Activated T-cell treated with anti-CD3 and anti-CD28 coated beads, Interleukin-2, amount 50 U/mL, for 24 hours (primary cell): ENCODE results near the gene ZNF217.
"Not testable (repeated sequence)": the region's sequence is repeated elsewhere in the genome, so short reads cannot be mapped to it uniquely, and the experiment has no call there.

ENCODE experiments used
- DNase-seq: peaks from one replicate; pipeline ENCODE4 v3.0.0-alpha.2; 2020
- H3K27ac Mint-ChIP-seq: 2 replicates; pipeline ENCODE4 v1.8.0; 2020; ENCODE audit warnings: mild to moderate bottlenecking, mixed read lengths
- H3K27me3 Mint-ChIP-seq: 2 replicates; pipeline ENCODE4 v1.8.0; 2020; ENCODE audit warnings: mixed read lengths
- H3K36me3 Mint-ChIP-seq: 2 replicates; pipeline ENCODE4 v1.8.0; 2020; ENCODE audit warnings: low read depth, mixed read lengths
- H3K4me1 Mint-ChIP-seq: 2 replicates; pipeline ENCODE4 v1.8.0; 2020; ENCODE audit warnings: low read depth, mixed read lengths
- H3K4me3 Mint-ChIP-seq: 2 replicates; pipeline ENCODE4 v1.8.0; 2020; ENCODE audit warnings: mild to moderate bottlenecking, moderate library complexity, mixed read lengths
- H3K9me3 Mint-ChIP-seq: 2 replicates; pipeline ENCODE4 v1.8.0; 2020; ENCODE audit warnings: mixed read lengths

Gene ZNF217

GRCh38 chr20:53626584-53626983 lies 32.9 kb upstream of the ZNF217 start:
- H3K9me3 Mint-ChIP-seq: no peaks in the 10 kb centered on the region
- no peaks in the 10 kb centered on the region for H3K36me3 Mint-ChIP-seq
- no peak overlapping the region for H3K27ac Mint-ChIP-seq
- no peaks in the 10 kb centered on the region for H3K27me3 Mint-ChIP-seq
- H3K4me1 Mint-ChIP-seq: peaks cover 33% of the 10 kb centered on the region
- DNase-seq: no peak
- H3K4me3 Mint-ChIP-seq: no peak overlapping the region

GRCh38 chr20:53625311-53626129 lies 31.9 kb upstream of the ZNF217 start:
- no peaks in the 10 kb centered on the region for H3K27me3 Mint-ChIP-seq
- H3K27ac Mint-ChIP-seq: no peak overlapping the region
- no peaks in the 10 kb centered on the region for H3K36me3 Mint-ChIP-seq
- DNase-seq: no peak
- H3K4me3 Mint-ChIP-seq: no peak overlapping the region
- no peaks in the 10 kb centered on the region for H3K9me3 Mint-ChIP-seq
- peaks cover 39% of the 10 kb centered on the region for H3K4me1 Mint-ChIP-seq

DNA sequence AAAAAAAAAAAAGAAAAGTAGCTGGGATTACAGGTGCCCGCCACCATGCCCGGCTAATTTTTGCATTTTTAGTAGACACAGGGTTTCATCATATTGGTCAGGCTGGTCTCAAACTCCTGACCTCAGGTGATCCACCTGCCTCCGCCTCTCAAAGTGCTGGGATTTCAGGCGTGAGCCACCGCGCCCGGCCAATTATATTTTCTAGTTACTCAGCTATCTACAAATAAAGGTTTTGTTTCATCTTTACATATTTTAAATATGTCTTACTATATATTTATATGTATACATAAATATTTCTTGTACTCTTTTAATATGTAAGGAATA lies 31.2 kb upstream of the ZNF217 start:
- H3K9me3 Mint-ChIP-seq, H3K27me3 Mint-ChIP-seq, H3K36me3 Mint-ChIP-seq, H3K27ac Mint-ChIP-seq, H3K4me3 Mint-ChIP-seq, DNase-seq: not testable (repeated sequence)
- peaks cover 39% of the 10 kb centered on the region for H3K4me1 Mint-ChIP-seq

- DNase-seq: peak; percentile 60
- Mint-ChIP-seq H3K27me3 (no peaks in the 10 kb centered on the region), H3K4me3 (peak overlapping the region; percentile 77), H3K9me3 (no peaks in the 10 kb centered on the region), H3K4me1 (peaks cover 43% of the 10 kb centered on the region), H3K27ac (peak overlapping the region; percentile 96), H3K36me3 (no peaks in the 10 kb centered on the region)
Observed at GRCh38 chr20:53623454-53624211, 30.0 kb upstream of the ZNF217 start.

GRCh38 chr20:53623134-53623453 lies 29.5 kb upstream of the ZNF217 start:
- H3K9me3 Mint-ChIP-seq: no peaks in the 10 kb centered on the region
- no peaks in the 10 kb centered on the region for H3K36me3 Mint-ChIP-seq
- no peaks in the 10 kb centered on the region for H3K27me3 Mint-ChIP-seq
- DNase-seq: no peak
- H3K4me3 Mint-ChIP-seq: peak overlapping the region; percentile 77
- H3K27ac Mint-ChIP-seq: peak overlapping the region; percentile 96
- H3K4me1 Mint-ChIP-seq: peaks cover 43% of the 10 kb centered on the region

DNA sequence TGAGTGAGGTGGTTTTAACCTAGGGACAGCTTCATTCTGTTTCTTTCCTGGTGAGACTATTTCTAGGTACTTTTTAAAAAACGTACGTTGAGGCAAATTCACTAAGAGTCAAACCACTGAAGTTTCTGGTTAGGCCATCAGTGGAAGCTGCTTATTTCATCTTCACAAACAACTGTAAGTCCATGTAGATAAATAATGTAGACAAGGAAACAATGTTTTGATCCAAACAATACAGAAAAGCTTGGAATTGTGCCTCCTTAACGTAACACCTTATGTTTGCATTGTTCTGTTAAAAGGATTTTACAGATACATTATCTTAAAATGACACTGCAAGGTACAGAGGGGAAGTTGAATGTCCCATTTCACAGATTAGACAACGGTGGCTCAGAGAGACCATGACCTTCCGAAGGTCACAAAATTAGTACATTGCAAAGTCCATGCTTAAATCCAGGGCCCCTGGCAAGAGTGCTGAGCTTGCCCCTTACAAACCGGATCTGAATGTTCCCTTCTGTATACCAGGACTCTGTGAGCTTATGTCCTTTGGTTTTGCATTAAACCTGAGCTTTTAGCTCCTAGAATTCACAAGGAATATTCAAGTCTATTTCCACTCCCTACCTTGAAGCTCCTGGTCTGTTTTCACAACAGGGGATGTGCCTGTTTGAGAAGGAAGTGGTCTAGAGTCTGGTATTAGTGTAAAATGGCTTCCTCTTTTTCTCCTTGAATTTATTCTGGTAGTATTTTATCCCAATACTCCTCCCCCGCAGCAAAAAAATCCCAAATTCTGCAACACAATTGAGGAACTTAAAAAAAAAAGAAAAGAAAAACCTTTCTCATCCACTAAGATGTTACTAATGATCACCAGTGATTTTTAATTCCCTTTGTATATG lies 28.9 kb upstream of the ZNF217 start:
- Mint-ChIP-seq H3K36me3 (no peaks in the 10 kb centered on the region), H3K9me3 (no peaks in the 10 kb centered on the region), H3K27ac (peak overlapping the region; percentile 96), H3K4me3 (peak overlapping the region; percentile 77), H3K27me3 (no peaks in the 10 kb centered on the region), H3K4me1 (peaks cover 41% of the 10 kb centered on the region)
- DNase-seq: peak; percentile 27

- peaks cover 41% of the 10 kb centered on the region for H3K4me1 Mint-ChIP-seq
- no peaks in the 10 kb centered on the region for H3K9me3 Mint-ChIP-seq
- H3K36me3 Mint-ChIP-seq: no peaks in the 10 kb centered on the region
- H3K4me3 Mint-ChIP-seq: no peak overlapping the region
- H3K27ac Mint-ChIP-seq: peak overlapping the region; percentile 96
- DNase-seq: peak; percentile 51
- no peaks in the 10 kb centered on the region for H3K27me3 Mint-ChIP-seq
Observed at GRCh38 chr20:53621482-53622246, 28.0 kb upstream of the ZNF217 start.

DNA sequence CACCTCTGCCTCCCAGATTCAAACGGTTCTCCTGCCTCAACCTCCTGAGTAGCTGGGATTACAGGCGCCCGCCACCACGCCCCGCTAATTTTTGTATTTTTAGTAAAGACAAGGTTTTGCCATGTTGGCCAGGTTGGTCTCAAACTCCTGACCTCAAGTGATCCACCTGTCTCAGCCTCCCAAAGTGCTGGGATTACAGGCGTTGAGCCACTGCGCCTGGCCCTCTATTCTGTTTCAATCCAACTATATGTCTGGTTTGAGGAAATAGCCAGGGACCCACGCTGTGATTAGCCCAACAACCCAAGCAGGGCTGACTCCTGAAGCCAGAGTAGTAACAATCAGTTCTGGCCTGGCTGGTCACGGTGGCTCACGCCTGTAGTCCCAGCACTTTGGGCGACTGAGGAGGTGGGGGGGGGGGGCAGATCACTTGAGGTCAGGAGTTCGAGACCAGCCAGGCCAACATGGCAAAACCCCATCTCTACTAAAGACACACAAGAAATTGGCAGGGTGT lies 24.9 kb upstream of the ZNF217 start:
- not testable (repeated sequence) for H3K9me3 Mint-ChIP-seq, H3K4me3 Mint-ChIP-seq, H3K36me3 Mint-ChIP-seq, DNase-seq, H3K27ac Mint-ChIP-seq, H3K27me3 Mint-ChIP-seq
- H3K4me1 Mint-ChIP-seq: peaks cover 34% of the 10 kb centered on the region

DNA sequence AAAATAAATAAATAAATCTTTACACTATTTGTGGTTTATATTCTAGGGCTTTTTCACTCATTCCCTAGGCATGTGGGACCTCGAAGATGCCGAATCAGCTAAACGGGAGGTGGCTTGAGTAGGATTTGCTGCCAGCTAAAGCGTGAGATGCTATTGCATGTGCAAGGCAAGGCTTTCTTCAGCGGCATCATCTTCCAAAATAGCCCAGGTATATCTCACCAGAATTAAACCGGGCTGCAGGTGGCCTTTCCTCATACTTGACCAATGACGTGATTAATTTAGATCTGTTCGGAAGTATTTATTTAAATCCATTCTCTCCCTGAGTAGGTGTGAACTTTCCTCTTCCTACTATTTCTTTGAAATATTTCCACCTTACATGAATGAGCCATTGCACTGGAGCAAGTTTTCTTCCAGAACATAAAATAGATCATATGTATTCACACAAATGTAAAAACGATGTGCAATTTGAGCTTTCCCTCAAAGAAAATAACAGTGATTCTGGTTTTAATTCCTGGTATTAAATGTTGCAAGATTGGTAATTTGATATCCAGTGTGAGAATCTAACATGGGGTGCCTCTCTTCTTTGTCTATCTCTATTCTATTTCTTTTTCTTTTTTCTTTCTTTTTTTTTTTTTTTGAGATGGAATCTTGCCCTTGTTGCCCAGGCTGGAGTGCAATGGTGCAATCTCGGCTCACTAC lies 24.3 kb upstream of the ZNF217 start:
- DNase-seq: no peak
- H3K27ac Mint-ChIP-seq: no peak overlapping the region
- no peaks in the 10 kb centered on the region for H3K9me3 Mint-ChIP-seq
- no peaks in the 10 kb centered on the region for H3K27me3 Mint-ChIP-seq
- H3K4me1 Mint-ChIP-seq: peaks cover 31% of the 10 kb centered on the region
- no peaks in the 10 kb centered on the region for H3K36me3 Mint-ChIP-seq
- no peak overlapping the region for H3K4me3 Mint-ChIP-seq

DNA sequence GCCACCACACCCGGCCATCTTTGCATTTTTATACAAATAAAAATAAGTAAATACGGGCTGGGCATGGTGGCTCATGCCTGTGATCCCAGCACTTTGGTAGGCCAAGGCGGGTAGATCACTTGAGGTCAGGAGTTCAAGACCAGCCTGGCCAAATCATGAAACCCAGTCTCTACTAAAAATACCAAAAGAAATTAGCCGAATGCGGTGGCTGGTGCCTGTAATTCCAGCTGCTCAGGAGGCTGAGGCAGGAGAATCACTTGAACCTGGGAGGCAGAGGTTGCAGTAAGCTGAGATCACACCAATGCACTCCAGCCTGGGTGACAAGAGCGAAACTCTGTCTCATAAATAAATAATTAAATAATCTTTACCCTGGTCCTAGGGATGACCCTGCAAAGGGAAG lies 22.9 kb upstream of the ZNF217 start:
- not testable (repeated sequence) for H3K27ac Mint-ChIP-seq, H3K9me3 Mint-ChIP-seq, H3K36me3 Mint-ChIP-seq, H3K27me3 Mint-ChIP-seq, H3K4me3 Mint-ChIP-seq, DNase-seq
- H3K4me1 Mint-ChIP-seq: peaks cover 22% of the 10 kb centered on the region

GRCh38 chr20:53613748-53614147 lies 20.1 kb upstream of the ZNF217 start:
- no peaks in the 10 kb centered on the region for H3K27me3 Mint-ChIP-seq
- no peaks in the 10 kb centered on the region for H3K9me3 Mint-ChIP-seq
- peaks cover 31% of the 10 kb centered on the region for H3K4me1 Mint-ChIP-seq
- DNase-seq: no peak
- H3K27ac Mint-ChIP-seq: no peak overlapping the region
- no peak overlapping the region for H3K4me3 Mint-ChIP-seq
- no peaks in the 10 kb centered on the region for H3K36me3 Mint-ChIP-seq

DNA sequence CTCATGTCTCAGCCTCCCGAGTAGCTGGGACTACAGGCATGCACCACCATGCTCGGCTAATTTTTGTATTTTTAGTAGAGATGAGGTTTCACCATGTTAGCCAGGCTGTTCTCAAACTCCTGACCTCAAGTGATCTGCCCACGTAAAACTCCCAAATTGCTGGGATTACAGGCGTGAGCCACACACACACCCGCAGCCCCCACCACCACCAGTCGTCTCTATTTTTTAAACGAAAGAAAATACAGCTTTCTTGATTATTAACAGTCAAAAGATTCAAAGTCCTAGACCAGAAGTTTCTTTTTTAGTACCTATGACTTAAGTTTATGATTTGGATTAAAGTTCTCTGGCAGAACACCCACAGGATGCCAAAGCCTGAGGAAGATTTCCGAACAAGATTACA lies 18.6 kb upstream of the ZNF217 start:
- not testable (repeated sequence) for H3K9me3 Mint-ChIP-seq, H3K4me3 Mint-ChIP-seq, DNase-seq, H3K27me3 Mint-ChIP-seq, H3K36me3 Mint-ChIP-seq
- peak overlapping the region; percentile 37 for H3K27ac Mint-ChIP-seq
- peaks cover 40% of the 10 kb centered on the region for H3K4me1 Mint-ChIP-seq

- no peaks in the 10 kb centered on the region for H3K9me3 Mint-ChIP-seq
- peaks cover 40% of the 10 kb centered on the region for H3K4me1 Mint-ChIP-seq
- no peak for DNase-seq
- H3K27me3 Mint-ChIP-seq: no peaks in the 10 kb centered on the region
- H3K36me3 Mint-ChIP-seq: peaks cover 9% of the 10 kb centered on the region
- H3K27ac Mint-ChIP-seq: peak overlapping the region; percentile 64
- H3K4me3 Mint-ChIP-seq: no peak overlapping the region
Observed at GRCh38 chr20:53611449-53611894, 17.8 kb upstream of the ZNF217 start.
